ENCODE data around the gene BAD. TPM values are rescaled to one million over a fixed set of nuclear protein-coding genes. Genes with fewer than 3 reads are reported as not detected.
A peak's percentile ranks its signal among the peaks of the same experiment; 100 is the strongest.

Gene BAD
- total RNA-seq, 6 experiments from 2014 or later = 22.0 to 53.8 (median 26.0) TPM

- peaks cover 0 to 28% (median 0%) of the 10 kb centered on the region in 4 donors for H3K36me3 ChIP-seq
- TF ChIP-seq POLR2A (IDR thresholded peaks at IDR 0.05) (no peak), CTCF (IDR thresholded peaks at IDR 0.05) (no peak)
- WGBS (ENCODE audit: insufficient coverage, low coverage, low lambda C conversion rate, missing lambda C conversion rate) = 57% methylated on average over 2 of the region's 24 CpGs
- no peak overlapping the region for H3K4me3 ChIP-seq
- peak in 1 of 4 donors; percentile 1 for ATAC-seq
- H3K4me1 ChIP-seq = peaks cover 4 to 29% (median 17%) of the 10 kb centered on the region in 4 donors
- H3K27ac ChIP-seq = no peak overlapping the region
- H3K27me3 ChIP-seq = no peaks in the 10 kb centered on the region
- intact Hi-C loops (cut with DNase I) = no loop called here
- no peaks in the 10 kb centered on the region for H3K9me3 ChIP-seq
- peak in 2 of 3 donors; percentile 38 to 52 for DNase-seq
Measured at GRCh38 chr11:64223001-64223651, 61.3 kb downstream of the BAD start.

GRCh38 chr11:64222651-64223000 lies 61.8 kb downstream of the BAD start:
- ATAC-seq = no peak
- no peak for TF ChIP-seq POLR2A (IDR thresholded peaks at IDR 0.05)
- TF ChIP-seq CTCF (IDR thresholded peaks at IDR 0.05) = no peak

GRCh38 chr11:64220798-64221197 lies 63.7 kb downstream of the BAD start:
- H3K9me3 ChIP-seq = no peaks in the 10 kb centered on the region

More at GRCh38 chr11:64222651-64223000, 61.8 kb downstream of the BAD start:
- no peaks in the 10 kb centered on the region for H3K27me3 ChIP-seq
- H3K36me3 ChIP-seq = peaks cover 0 to 28% (median 0%) of the 10 kb centered on the region in 4 donors
- no peak overlapping the region for H3K4me3 ChIP-seq
- no peak for DNase-seq
- H3K4me1 ChIP-seq = peaks cover 4 to 30% (median 15%) of the 10 kb centered on the region in 4 donors
- H3K27ac ChIP-seq = no peak overlapping the region
- 72% methylated on average over 6 of the region's 9 CpGs for WGBS (ENCODE audit: insufficient coverage, low coverage, low lambda C conversion rate, missing lambda C conversion rate)
- H3K9me3 ChIP-seq = no peaks in the 10 kb centered on the region
- intact Hi-C loops (cut with DNase I) = no loop called here

GRCh38 chr11:64220271-64220670 lies 64.2 kb downstream of the BAD start:
- DNase-seq (peak in 1 of 3 donors; percentile 52), ATAC-seq (no peak)
- Histone ChIP-seq H3K36me3 (peaks cover 0 to 28% (median 0%) of the 10 kb centered on the region in 4 donors), H3K27ac (no peak overlapping the region), H3K9me3 (no peaks in the 10 kb centered on the region), H3K4me3 (no peak overlapping the region), H3K27me3 (no peaks in the 10 kb centered on the region), H3K4me1 (peaks cover 0 to 17% (median 8%) of the 10 kb centered on the region in 4 donors)
- TF ChIP-seq POLR2A (IDR thresholded peaks at IDR 0.05) (no peak), CTCF (IDR thresholded peaks at IDR 0.05) (no peak)
- no CpG with 5 or more reads among the region's 17 CpGs for WGBS (ENCODE audit: insufficient coverage, low coverage, low lambda C conversion rate, missing lambda C conversion rate)
- intact Hi-C loops (cut with DNase I) = no loop called here

More at GRCh38 chr11:64220798-64221197, 63.7 kb downstream of the BAD start:
- Histone ChIP-seq H3K27ac (no peak overlapping the region), H3K27me3 (no peaks in the 10 kb centered on the region), H3K36me3 (peaks cover 0 to 28% (median 0%) of the 10 kb centered on the region in 4 donors), H3K4me3 (no peak overlapping the region), H3K4me1 (peaks cover 0 to 19% (median 9%) of the 10 kb centered on the region in 4 donors)
- no peak for TF ChIP-seq CTCF (IDR thresholded peaks at IDR 0.05)
- TF ChIP-seq POLR2A (IDR thresholded peaks at IDR 0.05) = no peak
- ATAC-seq (no peak), DNase-seq (peak in 1 of 3 donors; percentile 48)
- WGBS (ENCODE audit: insufficient coverage, low coverage, low lambda C conversion rate, missing lambda C conversion rate) = 60% methylated on average over 1 of the region's 14 CpGs
- intact Hi-C loops (cut with DNase I) = no loop called here

Small RNAs within 50 kb of the gene (small RNA-seq; reads per million reads assigned to genes)
- gene RF00019 = 0 reads per million in 2 experiments

Other genes with a start within 250 kb of the BAD start
- under 1 TPM in 1 of 6 experiments, not detected in 5; 0.12 TPM for gene FLRT1, start 248.7 kb downstream of the BAD start, total RNA-seq
- 100 to 1,000 TPM in 1 of 6 experiments, 10 to 100 TPM in 5; 12.3 to 219 (median 27.8) TPM for gene MACROD1, start 118.6 kb downstream of the BAD start, total RNA-seq
- gene STIP1, start 98.5 kb downstream of the BAD start, total RNA-seq = 100 to 1,000 TPM in 1 of 6 experiments, 10 to 100 TPM in 5; 27.6 to 110 (median 59.4) TPM
- gene FERMT3, start 77.9 kb downstream of the BAD start, total RNA-seq = 10 to 100 TPM in 1 of 6 experiments, 1 to 10 TPM in 5; 5.1 to 17.3 (median 8.1) TPM
- 10 to 100 TPM; 13.5 to 29.6 (median 18.9) TPM for gene TRPT1, start 58.5 kb downstream of the BAD start, total RNA-seq
- 10 to 100 TPM; 23.2 to 46.7 (median 32.1) TPM for gene NUDT22, start 58.4 kb downstream of the BAD start, total RNA-seq
- 10 to 100 TPM; 14.6 to 27.6 (median 21.4) TPM for gene DNAJC4, start 54.1 kb downstream of the BAD start, total RNA-seq
- gene VEGFB, start 50.1 kb downstream of the BAD start, total RNA-seq = 10 to 100 TPM in 5 of 6 experiments, 1 to 10 TPM in 1; 7.5 to 33.2 (median 16.6) TPM
- 100 to 1,000 TPM in 1 of 6 experiments, 10 to 100 TPM in 5; 49.4 to 108 (median 66.7) TPM for gene FKBP2, start 43.6 kb downstream of the BAD start, total RNA-seq
- gene PPP1R14B, start 37.7 kb downstream of the BAD start, total RNA-seq = 10 to 100 TPM; 34.1 to 90.3 (median 49.7) TPM
- gene PLCB3, start 33.1 kb downstream of the BAD start, total RNA-seq = 1 to 10 TPM; 5.4 to 8.0 (median 6.7) TPM
- 10 to 100 TPM; 13.0 to 21.9 (median 17.8) TPM for gene GPR137, start 1.2 kb upstream of the BAD start, total RNA-seq
- gene KCNK4, start 6.6 kb upstream of the BAD start, total RNA-seq = not detected
- gene CATSPERZ, start 15.7 kb upstream of the BAD start, total RNA-seq = not detected
- 10 to 100 TPM; 28.5 to 82.6 (median 47.7) TPM for gene ESRRA, start 20.9 kb upstream of the BAD start, total RNA-seq
- gene TRMT112, start 32.9 kb upstream of the BAD start, total RNA-seq = 100 to 1,000 TPM in 2 of 6 experiments, 10 to 100 TPM in 4; 58.0 to 122 (median 85.3) TPM
- gene PRDX5, start 33.5 kb upstream of the BAD start, total RNA-seq = 100 to 1,000 TPM in 2 of 6 experiments, 10 to 100 TPM in 4; 84.0 to 172 (median 89.3) TPM
- 10 to 100 TPM in 1 of 6 experiments, 1 to 10 TPM in 5; 2.4 to 10.6 (median 4.9) TPM for gene CCDC88B, start 55.5 kb upstream of the BAD start, total RNA-seq
- 10 to 100 TPM in 3 of 6 experiments, 1 to 10 TPM in 3; 6.6 to 17.9 (median 10.3) TPM for gene RPS6KA4, start 74.5 kb upstream of the BAD start, total RNA-seq

Measured in right lobe of liver (tissue), 6 donors.